GM18867 (cell line): ENCODE measurements around the gene NDUFB6.
"Not testable (repeated sequence)": the region's sequence is repeated elsewhere in the genome, so short reads cannot be mapped to it uniquely, and the experiment has no call there.

Experiments
- ATAC-seq: cut with Tn5 transposase; IDR thresholded peaks from one replicate; pipeline ENCODE4 v1.9.1; 2021; ENCODE audit warnings: mild to moderate bottlenecking, moderate library complexity; ENCODE audit not compliant: unreplicated experiment

NDUFB6 gene

GRCh38 chr9:32524892-32525708, 47.9 kb downstream of the NDUFB6 start:
- peak; percentile 30 for ATAC-seq

GRCh38 chr9:32524558-32524891, 48.4 kb downstream of the NDUFB6 start:
- not testable (repeated sequence) for ATAC-seq

- ATAC-seq, result no peak
Measured at GRCh38 chr9:32523910-32524309, 49.0 kb downstream of the NDUFB6 start.

GRCh38 chr9:32518276-32518675, 54.7 kb downstream of the NDUFB6 start:
- ATAC-seq, result no peak

GRCh38 chr9:32516241-32516640, 56.7 kb downstream of the NDUFB6 start:
- ATAC-seq, result no peak

GRCh38 chr9:32508728-32509127, 64.2 kb downstream of the NDUFB6 start:
- no peak for ATAC-seq

GRCh38 chr9:32503008-32503407, 70.0 kb downstream of the NDUFB6 start:
- ATAC-seq, result no peak
